IMR-90 (cell line): ENCODE data around the gene KANSL1L. TPM values are rescaled to one million over a fixed set of nuclear protein-coding genes. Genes with fewer than 3 reads are reported as not detected.

Experiments used
- ATAC-seq: fragments of 200-7000 bp; cut with Tn5 transposase; 2 replicates; pipeline ENCODE4 v1.9.1; 2020; ENCODE audit warnings: low read depth, mild to moderate bottlenecking, moderate library complexity
- BruUV-seq: library from RNA; stranded (reverse); fragments of 400-500 nt; replicated peaks from 2 replicates; lab custom pipeline; 2021; lab: Mats Ljungman, UMichigan
- CTCF ChIA-PET: fragments of 300-600 bp; formaldehyde crosslinking; extraction: SDS; loops from one replicate; lab custom pipeline; 2021; ENCODE audit warnings: antibody characterized with exemption; lab: Yijun Ruan, JAX
- POLR2A ChIA-PET: fragments of 300-600 bp; sonication (Branson Sonifier 250); formaldehyde crosslinking; loops from one replicate; lab custom pipeline; 2022; ENCODE audit warnings: antibody characterized with exemption; ENCODE audit not compliant: unreplicated experiment; lab: Charles Lee
- DNase-seq: peaks from one replicate; pipeline ENCODE4 v3.0.0; 2013
- H2AFZ ChIP-seq: replicated peaks from 2 replicates; pipeline ENCODE3; 2013; ENCODE audit warnings: low read length, mild to moderate bottlenecking; ENCODE audit not compliant: poor library complexity
- H2AK5ac ChIP-seq: 2 replicates; pipeline ENCODE4 v1.6.1; 2013; ENCODE audit warnings: low read depth, low read length, inconsistent platforms
- H2AK9ac ChIP-seq: replicated peaks from 2 replicates; pipeline ENCODE3; 2013; ENCODE audit warnings: mild to moderate bottlenecking, low read depth, low read length, moderate library complexity; ENCODE audit not compliant: poor library complexity
- H2BK120ac ChIP-seq: 2 replicates; pipeline ENCODE4 v1.6.1; 2013; ENCODE audit warnings: low read depth, low read length, inconsistent platforms
- H2BK15ac ChIP-seq: 3 replicates; pipeline ENCODE4 v1.6.1; 2013; ENCODE audit warnings: low read depth, low read length, inconsistent platforms
- H2BK20ac ChIP-seq: 2 replicates; pipeline ENCODE4 v1.6.1; 2013; ENCODE audit warnings: low read depth, mild to moderate bottlenecking, inconsistent platforms, low read length, moderate library complexity
- H2BK5ac ChIP-seq: 2 replicates; pipeline ENCODE4 v1.6.1; 2013; ENCODE audit warnings: mild to moderate bottlenecking, low read depth, low read length, inconsistent platforms; ENCODE audit not compliant: poor library complexity, severe bottlenecking
- H3K14ac ChIP-seq: replicated peaks from 2 replicates; pipeline ENCODE4 v1.6.1; 2013; ENCODE audit warnings: low read depth, low read length, inconsistent platforms
- H3K18ac ChIP-seq: 2 replicates; pipeline ENCODE4 v1.6.1; 2013; ENCODE audit warnings: low read depth, low read length, control low read depth
- H3K23ac ChIP-seq: 2 replicates; pipeline ENCODE4 v1.6.1; 2013; ENCODE audit warnings: low read depth, low read length, inconsistent platforms
- H3K27ac ChIP-seq: 2 replicates; pipeline ENCODE4 v1.5.1; 2013; ENCODE audit warnings: mild to moderate bottlenecking, control low read depth, low read length; ENCODE audit not compliant: insufficient read depth
- H3K27me3 ChIP-seq: 2 replicates; pipeline ENCODE4 v1.6.1; 2013; ENCODE audit warnings: low read length; ENCODE audit not compliant: control insufficient read depth, insufficient read depth
- H3K36me3 ChIP-seq: 2 replicates; pipeline ENCODE4 v1.6.1; 2013; ENCODE audit warnings: low read length, mixed read lengths; ENCODE audit not compliant: control insufficient read depth, insufficient read depth
- H3K4ac ChIP-seq: 2 replicates; pipeline ENCODE4 v1.6.1; 2013; ENCODE audit warnings: low read depth, low read length, inconsistent platforms
- H3K4me1 ChIP-seq: 2 replicates; pipeline ENCODE4 v1.6.1; 2013; ENCODE audit warnings: low read length, mixed read lengths; ENCODE audit not compliant: control insufficient read depth, insufficient read depth
- H3K4me2 ChIP-seq: 2 replicates; pipeline ENCODE4 v1.6.1; 2013; ENCODE audit warnings: low read depth, mild to moderate bottlenecking, control low read depth, low read length, moderate library complexity
- H3K4me3 ChIP-seq: 2 replicates; pipeline ENCODE4 v1.5.1; 2013; ENCODE audit warnings: low read depth, mild to moderate bottlenecking, control low read depth, low read length, moderate library complexity; ENCODE audit not compliant: insufficient read depth
- H3K56ac ChIP-seq: 2 replicates; pipeline ENCODE4 v1.6.1; 2013; ENCODE audit warnings: low read length, inconsistent platforms; ENCODE audit not compliant: insufficient read depth; ENCODE audit errors: extremely low read depth
- H3K79me1 ChIP-seq, 2 experiments: 2 replicates each; pipeline ENCODE4 v1.6.1; 2013; ENCODE audit warnings: low read length in 2 of 2, inconsistent platforms in 1 of 2, low read depth in 1 of 2
- H3K9ac ChIP-seq: 2 replicates; pipeline ENCODE4 v1.6.1; 2013; ENCODE audit warnings: low read depth, low read length, control low read depth
- H3K9me1 ChIP-seq: 2 replicates; pipeline ENCODE4 v1.6.1; 2013; ENCODE audit warnings: low read length, inconsistent platforms; ENCODE audit not compliant: insufficient read depth
- H3K9me3 ChIP-seq: 2 replicates; pipeline ENCODE4 v1.6.1; 2013; ENCODE audit warnings: low read length; ENCODE audit not compliant: control insufficient read depth, insufficient read depth
- H4K20me1 ChIP-seq: 2 replicates; pipeline ENCODE4 v1.6.1; 2013; ENCODE audit warnings: low read length, inconsistent platforms; ENCODE audit not compliant: insufficient read depth
- H4K5ac ChIP-seq: 2 replicates; pipeline ENCODE4 v1.6.1; 2013; ENCODE audit warnings: mild to moderate bottlenecking, low read depth, low read length, control low read depth
- H4K8ac ChIP-seq, 2 experiments: 2 replicates each; pipeline ENCODE4 v1.6.1; 2013; ENCODE audit warnings: low read depth in 2 of 2, low read length in 2 of 2, control low read depth in 1 of 2, inconsistent platforms in 1 of 2
- H4K91ac ChIP-seq: 2 replicates; pipeline ENCODE4 v1.6.1; 2013; ENCODE audit warnings: low read depth, low read length, inconsistent platforms; ENCODE audit not compliant: insufficient read depth
- BHLHE40 ChIP-seq: fragments of 150-350 bp; IDR thresholded peaks from 2 replicates; pipeline ENCODE4 v1.6.1; 2016; ENCODE audit warnings: mild to moderate bottlenecking, low read depth, low read length
- CEBPB ChIP-seq: IDR thresholded peaks from 2 replicates; pipeline ENCODE4 v1.6.1; 2012; ENCODE audit warnings: low read depth, low read length, improper control_type of control experiment
- MXI1 ChIP-seq: IDR thresholded peaks from 2 replicates; pipeline ENCODE4 v1.6.1; 2012; ENCODE audit warnings: low read depth, mild to moderate bottlenecking, low read length, moderate library complexity, borderline replicate concordance
- RAD21 ChIP-seq: IDR thresholded peaks from 2 replicates; pipeline ENCODE4 v1.6.1; 2012; ENCODE audit warnings: low read length, improper control_type of control experiment
- RCOR1 ChIP-seq: IDR thresholded peaks from 2 replicates; pipeline ENCODE4 v1.6.1; 2012; ENCODE audit warnings: mild to moderate bottlenecking, low read length, improper control_type of control experiment; ENCODE audit not compliant: insufficient replicate concordance
- WGBS, 2 experiments: methylation state at CpG; one replicate each; pipeline versions ENCODE4 v1.1.5 to v1.1.7; 2013; ENCODE audit warnings: missing lambda C conversion rate in 2 of 2; ENCODE audit not compliant: insufficient read length in 1 of 2; ENCODE audit errors: extremely low coverage in 2 of 2; 5-methylcytosine and 5-hydroxymethylcytosine counted together
- dilution Hi-C: fragments of 300-500 bp; cut with HindIII; formaldehyde crosslinking; loops from one replicate; pipeline ENCODE4 v1.14.3; 2018; ENCODE audit warnings: low sequenced_read_pairs; ENCODE audit not compliant: unreplicated experiment
- in situ Hi-C: fragments of 300-500 bp; cut with MboI; formaldehyde crosslinking; loops from 3 replicates; pipeline ENCODE4 v1.14.3; 2019; ENCODE audit warnings: low sequenced_read_pairs, inconsistent platforms, mixed read lengths
- intact Hi-C: fragments of 100-400 bp; cut with micrococcal nuclease; formaldehyde crosslinking; loops from 2 replicates; pipeline ENCODE4 v1.10.0; 2022
- polyA plus RNA-seq, 3 experiments: library from polyadenylated mRNA; depleted of rRNA; stranded (reverse); fragments of >200 nt; gene quantifications; 2 replicates each; pipeline ENCODE4 v1.2.3, GENCODE V29; 2012; ENCODE audit warnings: low replicate concordance in 1 of 3
- total RNA-seq: library from RNA; depleted of rRNA; stranded (reverse); fragments of >200 nt; gene quantifications from 2 replicates; pipeline ENCODE4 v1.2.3, GENCODE V29; 2012
- TF ChIP-seq, protein P1 (sequence below): fragments of 150-350 bp; IDR thresholded peaks from 2 replicates; pipeline ENCODE4 v1.6.1; 2016; ENCODE audit warnings: low read depth, mild to moderate bottlenecking, low read length, moderate library complexity, borderline replicate concordance

The KANSL1L gene
- total and polyA plus RNA-seq, 2 of the 4 experiments (the other 2 are of a cell fraction) = 3.1 to 7.2 TPM

DNA sequence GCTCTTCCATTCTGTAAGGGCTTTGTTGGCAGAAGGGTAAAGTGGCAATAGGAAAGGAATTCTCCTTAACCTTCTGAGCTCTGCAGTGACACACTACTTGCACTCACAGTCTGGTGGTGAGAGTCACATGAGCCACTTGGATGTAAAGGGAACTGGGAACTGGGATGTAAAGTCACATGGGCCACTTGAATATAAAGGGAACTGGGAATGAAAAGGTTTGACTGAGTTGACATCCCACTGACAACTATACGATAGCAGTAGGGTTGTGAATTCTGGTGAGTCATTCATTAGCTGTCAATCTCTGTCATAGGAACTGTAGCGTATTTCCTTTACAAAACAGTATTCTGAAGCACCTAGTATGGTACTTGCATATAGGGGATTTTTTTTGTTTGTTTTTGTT, 163.3 kb downstream of the KANSL1L start:
- Histone ChIP-seq H4K91ac (no peak overlapping the region), H3K27ac (no peak overlapping the region), H3K18ac (no peak overlapping the region), H3K9me3 (no peaks in the 10 kb centered on the region), H3K4me1 (peaks cover 5% of the 10 kb centered on the region), H3K27me3 (no peaks in the 10 kb centered on the region), H2BK5ac (no peak overlapping the region), H2AFZ (no peak overlapping the region), H2AK5ac (no peak overlapping the region), H3K36me3 (peaks cover 19% of the 10 kb centered on the region), H4K8ac (no peak overlapping the region), H3K56ac (no peak overlapping the region), H3K9me1 (no peaks in the 10 kb centered on the region), H3K79me1 (peaks cover 5 to 25% of the 10 kb centered on the region in 2 experiments; a peak in 3 of 4 replicates), H2AK9ac (no peak overlapping the region), H3K14ac (no peak overlapping the region), H4K5ac (no peak overlapping the region), H3K4me2 (no peak overlapping the region), H4K20me1 (peaks cover 12% of the 10 kb centered on the region; the same call in 1 of the 2 replicates), H3K4me3 (no peak overlapping the region), H2BK120ac (no peak overlapping the region), H3K9ac (no peak overlapping the region), H3K4ac (no peak overlapping the region), H3K23ac (no peak overlapping the region), H2BK20ac (no peak overlapping the region), H2BK15ac (no peak overlapping the region)
- no peak for TF ChIP-seq RCOR1
- TF ChIP-seq MXI1 = no peak
- TF ChIP-seq, protein P1, sequence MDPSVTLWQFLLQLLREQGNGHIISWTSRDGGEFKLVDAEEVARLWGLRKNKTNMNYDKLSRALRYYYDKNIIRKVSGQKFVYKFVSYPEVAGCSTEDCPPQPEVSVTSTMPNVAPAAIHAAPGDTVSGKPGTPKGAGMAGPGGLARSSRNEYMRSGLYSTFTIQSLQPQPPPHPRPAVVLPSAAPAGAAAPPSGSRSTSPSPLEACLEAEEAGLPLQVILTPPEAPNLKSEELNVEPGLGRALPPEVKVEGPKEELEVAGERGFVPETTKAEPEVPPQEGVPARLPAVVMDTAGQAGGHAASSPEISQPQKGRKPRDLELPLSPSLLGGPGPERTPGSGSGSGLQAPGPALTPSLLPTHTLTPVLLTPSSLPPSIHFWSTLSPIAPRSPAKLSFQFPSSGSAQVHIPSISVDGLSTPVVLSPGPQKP = no peak
- TF ChIP-seq BHLHE40 = no peak
- no peak for TF ChIP-seq CEBPB
- TF ChIP-seq RAD21 = no peak
- ATAC-seq = no peak
- dilution Hi-C loops = no loop called here
- intact Hi-C loops = no loop called here
- no CpG with 5 or more reads among the region's 2 CpGs for WGBS, 2 experiments
- DNase-seq = peak; percentile 10
- in situ Hi-C loops = no loop called here
- CTCF ChIA-PET = no interaction called here
- BruUV-seq = no TSS peak
- POLR2A ChIA-PET = no interaction called here
